Endothelial cell of umbilical vein (primary cell): ENCODE data around the gene VEPH1. TPM values are rescaled to one million over a fixed set of nuclear protein-coding genes. Genes with fewer than 3 reads are reported as not detected.

ENCODE experiments used
- BruUV-seq: library from RNA; stranded (reverse); fragments of 400-500 nt; replicated peaks from 2 replicates; lab custom pipeline; 2021; lab: Mats Ljungman, UMichigan
- CTCF ChIA-PET: fragments of 300-600, 350-600 bp; sonication (Branson Sonifier 250); formaldehyde crosslinking; loops from one replicate; lab custom pipeline; 2021; ENCODE audit warnings: antibody characterized with exemption, inconsistent platforms; lab: Charles Lee
- POLR2A ChIA-PET: fragments of 300-600, 350-600 bp; sonication (Branson Sonifier 250); formaldehyde crosslinking; loops from one replicate; lab custom pipeline; 2021; ENCODE audit warnings: antibody characterized with exemption, inconsistent platforms; lab: Charles Lee
- DNase-seq: peaks from one replicate; pipeline ENCODE4 v3.0.0-alpha.2; 2011; ENCODE audit warnings: low read depth, low spot score
- FAIRE-seq: peaks from 2 replicates; lab custom pipeline; 2011; peaks lifted over from hg19 to GRCh38; lab: Jason Lieb, UNC
- H2AFZ ChIP-seq: 2 replicates; pipeline ENCODE4 v1.6.0; 2012; ENCODE audit warnings: low read depth, low read length, control low read depth, inconsistent platforms
- H3K27ac ChIP-seq: 2 replicates; pipeline ENCODE4 v1.5.1; 2011; ENCODE audit warnings: low read depth, mild to moderate bottlenecking, control low read depth, low read length, moderate library complexity; ENCODE audit not compliant: insufficient read depth
- H3K27me3 ChIP-seq, 2 experiments: 2 replicates each; pipeline versions ENCODE4 v1.6.0 to v1.6.1; 2011; ENCODE audit warnings: low read length in 2 of 2, mixed read lengths in 1 of 2; ENCODE audit not compliant: control insufficient read depth in 2 of 2, insufficient read depth in 2 of 2
- H3K36me3 ChIP-seq, 2 experiments: 2 replicates in 1 of 2; 3 replicates in 1 of 2; pipeline ENCODE4 v1.5.1; 2011; ENCODE audit warnings: low read length in 2 of 2, mild to moderate bottlenecking in 1 of 2, moderate library complexity in 1 of 2; ENCODE audit not compliant: control insufficient read depth in 2 of 2, insufficient read depth in 2 of 2; ENCODE audit errors: extremely low read depth in 1 of 2
- H3K4me1 ChIP-seq: 3 replicates; pipeline ENCODE4 v1.5.1; 2011; ENCODE audit warnings: mild to moderate bottlenecking, low read length; ENCODE audit not compliant: control insufficient read depth, insufficient read depth; ENCODE audit errors: extremely low read depth
- H3K4me2 ChIP-seq: 2 replicates; pipeline ENCODE4 v1.6.1; 2011; ENCODE audit warnings: low read length, control low read depth, mixed read lengths; ENCODE audit not compliant: insufficient read depth
- H3K4me3 ChIP-seq, 3 experiments: fragments of 200-600 bp in 1 of 3; sonication (generic), shearing (Covaris generic) in 1 of 3; replicated peaks in 1 of 3; 2 replicates each; pipeline ENCODE4 v1.5.1; 2011 to 2016; ENCODE audit warnings: control low read depth in 3 of 3, low read length in 3 of 3, mild to moderate bottlenecking in 2 of 3, inconsistent platforms in 1 of 3, low read depth in 1 of 3, moderate library complexity in 1 of 3; ENCODE audit not compliant: insufficient read depth in 1 of 3
- H3K79me2 ChIP-seq: 2 replicates; pipeline ENCODE4 v1.6.0; 2012; ENCODE audit warnings: low read length, inconsistent platforms; ENCODE audit not compliant: control insufficient read depth, insufficient read depth
- H3K9ac ChIP-seq: replicated peaks from 2 replicates; pipeline ENCODE3; 2011; ENCODE audit warnings: low read length, control low read depth; ENCODE audit not compliant: insufficient read depth; ENCODE audit errors: extremely low read depth
- H3K9me1 ChIP-seq: replicated peaks from 3 replicates; pipeline ENCODE4 v1.6.0; 2011; ENCODE audit warnings: mild to moderate bottlenecking, low read length; ENCODE audit not compliant: control insufficient read depth, insufficient read depth; ENCODE audit errors: extremely low read depth
- H3K9me3 ChIP-seq: replicated peaks from 2 replicates; pipeline ENCODE4 v1.5.1; 2012; ENCODE audit warnings: low read length, inconsistent platforms; ENCODE audit not compliant: control insufficient read depth, insufficient read depth
- H4K20me1 ChIP-seq: replicated peaks from 2 replicates; pipeline ENCODE3; 2011; ENCODE audit warnings: mild to moderate bottlenecking, low read length; ENCODE audit not compliant: control insufficient read depth, insufficient read depth; ENCODE audit errors: extremely low read depth
- CTCF ChIP-seq, 2 donors: IDR thresholded peaks; 1 replicate in 1 of 2; 2 replicates in 1 of 2; pipeline ENCODE4 v1.5.1; 2011; ENCODE audit warnings: low read length in 2 of 2, mild to moderate bottlenecking in 2 of 2, moderate library complexity in 2 of 2, control low read depth in 1 of 2, inconsistent platforms in 1 of 2, low read depth in 1 of 2; ENCODE audit not compliant: insufficient read depth in 1 of 2; ENCODE audit errors: extremely low read depth in 1 of 2
- EZH2 ChIP-seq: IDR thresholded peaks from 2 replicates; pipeline ENCODE4 v1.6.1; 2012; ENCODE audit warnings: borderline replicate concordance, low read depth, mild to moderate bottlenecking, moderate library complexity, low read length, inconsistent platforms; ENCODE audit not compliant: severe bottlenecking
- FOS ChIP-seq: IDR thresholded peaks from 2 replicates; pipeline ENCODE4 v1.6.1; 2011; ENCODE audit warnings: mild to moderate bottlenecking, low read length, moderate library complexity, borderline replicate concordance; ENCODE audit not compliant: insufficient read depth
- GATA2 ChIP-seq: IDR thresholded peaks from 2 replicates; pipeline ENCODE4 v1.7.0; 2011; ENCODE audit warnings: low read depth, mild to moderate bottlenecking, moderate library complexity, mixed read lengths, low read length; ENCODE audit not compliant: insufficient read length, insufficient read depth
- JUN ChIP-seq: IDR thresholded peaks from 2 replicates; pipeline ENCODE4 v1.6.1; 2011; ENCODE audit warnings: borderline replicate concordance, low read depth; ENCODE audit not compliant: insufficient read length, insufficient read depth
- POLR2A ChIP-seq: IDR thresholded peaks from 2 replicates; pipeline ENCODE4 v1.6.1; 2012; ENCODE audit warnings: low read depth, mild to moderate bottlenecking, control low read depth, low read length
- dilution Hi-C: fragments of 300-500 bp; cut with MboI; formaldehyde crosslinking; loops from one replicate; pipeline ENCODE4 v1.15.0; 2019; ENCODE audit warnings: low sequenced_read_pairs; ENCODE audit not compliant: extremely low pct_ligation_motif_present
- intact Hi-C: fragments of 100-400 bp; cut with micrococcal nuclease; formaldehyde crosslinking; loops from one replicate; pipeline ENCODE4 v1.10.0; 2022
- polyA plus RNA-seq, 4 experiments: library from polyadenylated mRNA; depleted of rRNA in 3 of 4; stranded (reverse) in 3 of 4; unstranded in 1 of 4; fragments of >200 nt; gene quantifications; 2 replicates each; pipeline versions ENCODE4 v1.2.1 to v1.2.3, GENCODE V29; 2011 to 2012; ENCODE audit warnings: missing spikeins in 1 of 4
- total RNA-seq: library from RNA; stranded (reverse); gene quantifications from 2 replicates; pipeline ENCODE4 v1.2.3, GENCODE V29; 2021

The VEPH1 gene
- total and polyA plus RNA-seq, 2 donors (not counting 3 experiments of a cell fraction or from before 2014, with no cell fraction given) = 42.9 to 136 TPM

DNA sequence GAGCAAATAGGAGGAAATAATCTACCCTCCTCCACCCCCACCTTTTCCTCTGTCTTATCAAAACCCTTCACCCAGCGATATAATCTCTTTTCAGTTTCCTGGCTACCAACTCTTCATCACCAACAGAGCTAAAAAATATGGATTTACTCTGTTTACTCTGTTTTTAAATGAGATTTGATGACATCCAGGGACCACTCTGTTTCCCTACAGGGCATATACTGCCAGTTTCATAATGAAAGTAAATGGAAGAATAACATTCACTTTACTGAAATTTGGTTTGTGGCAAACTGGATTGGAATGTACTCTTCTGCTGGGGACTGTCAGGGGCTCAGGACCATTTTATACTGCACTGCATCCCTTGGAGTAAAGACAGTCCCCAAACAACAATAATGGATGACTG, 146.7 kb downstream of the VEPH1 start:
- peak; percentile 16 for DNase-seq
- ChIA-PET POLR2A (no interaction called here), CTCF (interaction anchor here (0.8 to 5.1 kb wide), 7 partner anchors 19 to 175 kb away, joined by 3 to 52 read pairs (median 4); no protein-coding TSS in a partner anchor)
- Histone ChIP-seq H2AFZ (no peak overlapping the region), H3K4me2 (peak overlapping the region; percentile 91), H3K9ac (peak overlapping the region; percentile 19), H3K79me2 (peaks cover 9% of the 10 kb centered on the region), H4K20me1 (no peaks in the 10 kb centered on the region), H3K9me3 (no peaks in the 10 kb centered on the region), H3K27ac (peak overlapping the region; percentile 53), H3K4me3 (peak overlapping the region in 1 of 3 experiments; percentile 37), H3K4me1 (peaks cover 57% of the 10 kb centered on the region), H3K27me3 (no peaks in the 10 kb centered on the region), H3K9me1 (no peaks in the 10 kb centered on the region), H3K36me3 (no peaks in the 10 kb centered on the region)
- no peak for FAIRE-seq
- no peak for TF ChIP-seq EZH2
- no peak for TF ChIP-seq FOS
- no peak for TF ChIP-seq CTCF (IDR thresholded peaks at IDR 0.05; ENCODE audit: extremely low read depth in 1 of 2, insufficient read depth in 1 of 2, low read depth in 1 of 2, low read length in 2 of 2)
- TF ChIP-seq GATA2 = peak; percentile 77
- TF ChIP-seq JUN = no peak
- TF ChIP-seq POLR2A = no peak
- no TSS peak for BruUV-seq
- intact Hi-C loops = loop anchor here (5.0 to 10.0 kb wide), 2 partner anchors 194 to 218 kb away; partner anchors contain the start of gene CCNL1
- dilution Hi-C loops = no loop called here
